ENCODE results near the gene SIT1.

DNA sequence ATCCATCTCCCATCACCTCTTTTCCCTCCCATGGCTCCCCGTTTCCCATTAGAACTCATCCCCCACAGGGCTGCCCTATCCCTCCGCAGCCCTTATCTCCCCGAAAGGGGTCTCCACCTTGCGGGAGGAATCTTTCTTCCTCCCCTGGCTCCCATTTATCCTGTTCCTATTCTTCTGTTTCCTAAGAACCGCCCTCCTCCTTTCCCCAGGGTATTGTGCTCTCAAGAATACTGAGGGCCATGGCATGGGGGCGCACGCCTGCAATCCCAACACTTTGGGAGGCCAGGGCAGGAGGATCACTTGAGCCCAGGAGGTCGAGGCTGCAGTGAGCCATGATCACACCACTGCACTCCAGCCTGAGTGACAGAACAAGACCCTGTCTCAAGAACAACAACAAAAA lies 33.2 kb downstream of the SIT1 start:
- no peak for TF ChIP-seq ZNF174 (tag by site-specific recombination; IDR thresholded peaks at IDR 0.05)
- TF ChIP-seq MZF1 (tag by site-specific recombination; IDR thresholded peaks at IDR 0.05; ENCODE audit: borderline replicate concordance) = no peak
- no peak for TF ChIP-seq ZNF843 (tag by site-specific recombination; IDR thresholded peaks at IDR 0.05)
- TF ChIP-seq ZNF792 (tag by site-specific recombination; IDR thresholded peaks at IDR 0.05) = no peak
- no peak for TF ChIP-seq ZNF670 (tag by site-specific recombination; IDR thresholded peaks at IDR 0.05; ENCODE audit: low read depth)
- TF ChIP-seq, protein P1, sequence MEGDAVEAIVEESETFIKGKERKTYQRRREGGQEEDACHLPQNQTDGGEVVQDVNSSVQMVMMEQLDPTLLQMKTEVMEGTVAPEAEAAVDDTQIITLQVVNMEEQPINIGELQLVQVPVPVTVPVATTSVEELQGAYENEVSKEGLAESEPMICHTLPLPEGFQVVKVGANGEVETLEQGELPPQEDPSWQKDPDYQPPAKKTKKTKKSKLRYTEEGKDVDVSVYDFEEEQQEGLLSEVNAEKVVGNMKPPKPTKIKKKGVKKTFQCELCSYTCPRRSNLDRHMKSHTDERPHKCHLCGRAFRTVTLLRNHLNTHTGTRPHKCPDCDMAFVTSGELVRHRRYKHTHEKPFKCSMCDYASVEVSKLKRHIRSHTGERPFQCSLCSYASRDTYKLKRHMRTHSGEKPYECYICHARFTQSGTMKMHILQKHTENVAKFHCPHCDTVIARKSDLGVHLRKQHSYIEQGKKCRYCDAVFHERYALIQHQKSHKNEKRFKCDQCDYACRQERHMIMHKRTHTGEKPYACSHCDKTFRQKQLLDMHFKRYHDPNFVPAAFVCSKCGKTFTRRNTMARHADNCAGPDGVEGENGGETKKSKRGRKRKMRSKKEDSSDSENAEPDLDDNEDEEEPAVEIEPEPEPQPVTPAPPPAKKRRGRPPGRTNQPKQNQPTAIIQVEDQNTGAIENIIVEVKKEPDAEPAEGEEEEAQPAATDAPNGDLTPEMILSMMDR (tag by site-specific recombination; IDR thresholded peaks at IDR 0.05) = no peak
- TF ChIP-seq ZNF626 (tag by site-specific recombination; IDR thresholded peaks at IDR 0.05) = no peak
- TF ChIP-seq, protein P2, sequence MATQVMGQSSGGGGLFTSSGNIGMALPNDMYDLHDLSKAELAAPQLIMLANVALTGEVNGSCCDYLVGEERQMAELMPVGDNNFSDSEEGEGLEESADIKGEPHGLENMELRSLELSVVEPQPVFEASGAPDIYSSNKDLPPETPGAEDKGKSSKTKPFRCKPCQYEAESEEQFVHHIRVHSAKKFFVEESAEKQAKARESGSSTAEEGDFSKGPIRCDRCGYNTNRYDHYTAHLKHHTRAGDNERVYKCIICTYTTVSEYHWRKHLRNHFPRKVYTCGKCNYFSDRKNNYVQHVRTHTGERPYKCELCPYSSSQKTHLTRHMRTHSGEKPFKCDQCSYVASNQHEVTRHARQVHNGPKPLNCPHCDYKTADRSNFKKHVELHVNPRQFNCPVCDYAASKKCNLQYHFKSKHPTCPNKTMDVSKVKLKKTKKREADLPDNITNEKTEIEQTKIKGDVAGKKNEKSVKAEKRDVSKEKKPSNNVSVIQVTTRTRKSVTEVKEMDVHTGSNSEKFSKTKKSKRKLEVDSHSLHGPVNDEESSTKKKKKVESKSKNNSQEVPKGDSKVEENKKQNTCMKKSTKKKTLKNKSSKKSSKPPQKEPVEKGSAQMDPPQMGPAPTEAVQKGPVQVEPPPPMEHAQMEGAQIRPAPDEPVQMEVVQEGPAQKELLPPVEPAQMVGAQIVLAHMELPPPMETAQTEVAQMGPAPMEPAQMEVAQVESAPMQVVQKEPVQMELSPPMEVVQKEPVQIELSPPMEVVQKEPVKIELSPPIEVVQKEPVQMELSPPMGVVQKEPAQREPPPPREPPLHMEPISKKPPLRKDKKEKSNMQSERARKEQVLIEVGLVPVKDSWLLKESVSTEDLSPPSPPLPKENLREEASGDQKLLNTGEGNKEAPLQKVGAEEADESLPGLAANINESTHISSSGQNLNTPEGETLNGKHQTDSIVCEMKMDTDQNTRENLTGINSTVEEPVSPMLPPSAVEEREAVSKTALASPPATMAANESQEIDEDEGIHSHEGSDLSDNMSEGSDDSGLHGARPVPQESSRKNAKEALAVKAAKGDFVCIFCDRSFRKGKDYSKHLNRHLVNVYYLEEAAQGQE (tag by site-specific recombination; IDR thresholded peaks at IDR 0.05) = no peak
- TF ChIP-seq, protein P3, sequence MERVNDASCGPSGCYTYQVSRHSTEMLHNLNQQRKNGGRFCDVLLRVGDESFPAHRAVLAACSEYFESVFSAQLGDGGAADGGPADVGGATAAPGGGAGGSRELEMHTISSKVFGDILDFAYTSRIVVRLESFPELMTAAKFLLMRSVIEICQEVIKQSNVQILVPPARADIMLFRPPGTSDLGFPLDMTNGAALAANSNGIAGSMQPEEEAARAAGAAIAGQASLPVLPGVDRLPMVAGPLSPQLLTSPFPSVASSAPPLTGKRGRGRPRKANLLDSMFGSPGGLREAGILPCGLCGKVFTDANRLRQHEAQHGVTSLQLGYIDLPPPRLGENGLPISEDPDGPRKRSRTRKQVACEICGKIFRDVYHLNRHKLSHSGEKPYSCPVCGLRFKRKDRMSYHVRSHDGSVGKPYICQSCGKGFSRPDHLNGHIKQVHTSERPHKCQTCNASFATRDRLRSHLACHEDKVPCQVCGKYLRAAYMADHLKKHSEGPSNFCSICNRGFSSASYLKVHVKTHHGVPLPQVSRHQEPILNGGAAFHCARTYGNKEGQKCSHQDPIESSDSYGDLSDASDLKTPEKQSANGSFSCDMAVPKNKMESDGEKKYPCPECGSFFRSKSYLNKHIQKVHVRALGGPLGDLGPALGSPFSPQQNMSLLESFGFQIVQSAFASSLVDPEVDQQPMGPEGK (tag by site-specific recombination; IDR thresholded peaks at IDR 0.05) = no peak
- no peak for TF ChIP-seq ZEB2 (tag by site-specific recombination; IDR thresholded peaks at IDR 0.05)
